Liver (tissue), 3 donors: ENCODE results near the gene IL10.

ENCODE experiments used
- CTCF ChIP-seq: fragments of 150-350 bp; IDR thresholded peaks from 2 replicates; pipeline ENCODE4 v1.5.1; 2017; ENCODE audit warnings: improper control_type of control experiment, low read depth, low read length; ENCODE audit not compliant: missing input control
- RAD21 ChIP-seq, 2 donors: IDR thresholded peaks; 2 replicates each; pipeline ENCODE4 v1.6.1; 2016; ENCODE audit warnings: antibody characterized with exemption in 2 of 2, mild to moderate bottlenecking in 2 of 2
- donor health status: healthy.
- donor health status: healthy.

GRCh38 chr1:206792939-206793607 lies 20.8 kb upstream of the IL10 start:
- TF ChIP-seq CTCF (no peak), RAD21 (IDR thresholded peaks at IDR 0.05) (no peak)
